Panc1 (cell line): Measurements from ENCODE around the gene PRODH.

Experiments used
- POLR2AphosphoS5 ChIP-seq: IDR thresholded peaks from 2 replicates; pipeline ENCODE4 v1.6.1; 2012; ENCODE audit warnings: mild to moderate bottlenecking, low read depth, low read length, moderate library complexity
- SIN3A ChIP-seq: IDR thresholded peaks from 2 replicates; pipeline ENCODE4 v1.6.1; 2012; ENCODE audit warnings: low read depth, mild to moderate bottlenecking, low read length, moderate library complexity, borderline replicate concordance; ENCODE audit not compliant: insufficient read depth
- TF ChIP-seq, protein P1 (sequence below): fragments of 450-650 bp; IDR thresholded peaks from 2 replicates; pipeline ENCODE4 v1.5.1; 2017; ENCODE audit warnings: mild to moderate bottlenecking
- TF ChIP-seq, protein P2 (sequence below), 2 experiments: IDR thresholded peaks; 2 replicates each; pipeline ENCODE4 v1.6.1; 2011 to 2012; ENCODE audit warnings: low read depth in 2 of 2, control low read depth in 1 of 2, low read length in 1 of 2, mild to moderate bottlenecking in 1 of 2, moderate library complexity in 1 of 2; ENCODE audit not compliant: insufficient read depth in 1 of 2

GRCh38 chr22:18947905-18948304, 11.8 kb upstream of the PRODH start:
- TF ChIP-seq, protein P1, sequence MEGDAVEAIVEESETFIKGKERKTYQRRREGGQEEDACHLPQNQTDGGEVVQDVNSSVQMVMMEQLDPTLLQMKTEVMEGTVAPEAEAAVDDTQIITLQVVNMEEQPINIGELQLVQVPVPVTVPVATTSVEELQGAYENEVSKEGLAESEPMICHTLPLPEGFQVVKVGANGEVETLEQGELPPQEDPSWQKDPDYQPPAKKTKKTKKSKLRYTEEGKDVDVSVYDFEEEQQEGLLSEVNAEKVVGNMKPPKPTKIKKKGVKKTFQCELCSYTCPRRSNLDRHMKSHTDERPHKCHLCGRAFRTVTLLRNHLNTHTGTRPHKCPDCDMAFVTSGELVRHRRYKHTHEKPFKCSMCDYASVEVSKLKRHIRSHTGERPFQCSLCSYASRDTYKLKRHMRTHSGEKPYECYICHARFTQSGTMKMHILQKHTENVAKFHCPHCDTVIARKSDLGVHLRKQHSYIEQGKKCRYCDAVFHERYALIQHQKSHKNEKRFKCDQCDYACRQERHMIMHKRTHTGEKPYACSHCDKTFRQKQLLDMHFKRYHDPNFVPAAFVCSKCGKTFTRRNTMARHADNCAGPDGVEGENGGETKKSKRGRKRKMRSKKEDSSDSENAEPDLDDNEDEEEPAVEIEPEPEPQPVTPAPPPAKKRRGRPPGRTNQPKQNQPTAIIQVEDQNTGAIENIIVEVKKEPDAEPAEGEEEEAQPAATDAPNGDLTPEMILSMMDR, result no peak
- TF ChIP-seq POLR2AphosphoS5, result no peak
- TF ChIP-seq, protein P2, sequence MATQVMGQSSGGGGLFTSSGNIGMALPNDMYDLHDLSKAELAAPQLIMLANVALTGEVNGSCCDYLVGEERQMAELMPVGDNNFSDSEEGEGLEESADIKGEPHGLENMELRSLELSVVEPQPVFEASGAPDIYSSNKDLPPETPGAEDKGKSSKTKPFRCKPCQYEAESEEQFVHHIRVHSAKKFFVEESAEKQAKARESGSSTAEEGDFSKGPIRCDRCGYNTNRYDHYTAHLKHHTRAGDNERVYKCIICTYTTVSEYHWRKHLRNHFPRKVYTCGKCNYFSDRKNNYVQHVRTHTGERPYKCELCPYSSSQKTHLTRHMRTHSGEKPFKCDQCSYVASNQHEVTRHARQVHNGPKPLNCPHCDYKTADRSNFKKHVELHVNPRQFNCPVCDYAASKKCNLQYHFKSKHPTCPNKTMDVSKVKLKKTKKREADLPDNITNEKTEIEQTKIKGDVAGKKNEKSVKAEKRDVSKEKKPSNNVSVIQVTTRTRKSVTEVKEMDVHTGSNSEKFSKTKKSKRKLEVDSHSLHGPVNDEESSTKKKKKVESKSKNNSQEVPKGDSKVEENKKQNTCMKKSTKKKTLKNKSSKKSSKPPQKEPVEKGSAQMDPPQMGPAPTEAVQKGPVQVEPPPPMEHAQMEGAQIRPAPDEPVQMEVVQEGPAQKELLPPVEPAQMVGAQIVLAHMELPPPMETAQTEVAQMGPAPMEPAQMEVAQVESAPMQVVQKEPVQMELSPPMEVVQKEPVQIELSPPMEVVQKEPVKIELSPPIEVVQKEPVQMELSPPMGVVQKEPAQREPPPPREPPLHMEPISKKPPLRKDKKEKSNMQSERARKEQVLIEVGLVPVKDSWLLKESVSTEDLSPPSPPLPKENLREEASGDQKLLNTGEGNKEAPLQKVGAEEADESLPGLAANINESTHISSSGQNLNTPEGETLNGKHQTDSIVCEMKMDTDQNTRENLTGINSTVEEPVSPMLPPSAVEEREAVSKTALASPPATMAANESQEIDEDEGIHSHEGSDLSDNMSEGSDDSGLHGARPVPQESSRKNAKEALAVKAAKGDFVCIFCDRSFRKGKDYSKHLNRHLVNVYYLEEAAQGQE (IDR thresholded peaks at IDR 0.05; ENCODE audit: insufficient read depth in 1 of 2, low read depth in 2 of 2, low read length in 1 of 2), result no peak
- no peak for TF ChIP-seq SIN3A
